GM12892 (cell line): ENCODE results near the gene CCDC89.

Experiments used
- POLR2A ChIP-seq: IDR thresholded peaks from 2 replicates; pipeline ENCODE4 v1.6.1; 2011; ENCODE audit warnings: low read depth, low read length, control low read depth
- POLR2AphosphoS5 ChIP-seq: IDR thresholded peaks from 2 replicates; pipeline ENCODE4 v1.6.1; 2011; ENCODE audit warnings: low read depth, low read length, control low read depth
- TAF1 ChIP-seq: IDR thresholded peaks from 2 replicates; pipeline ENCODE4 v1.6.1; 2011; ENCODE audit warnings: low read depth, mild to moderate bottlenecking, control low read depth, low read length, borderline replicate concordance

- no peak for TF ChIP-seq POLR2AphosphoS5
- no peak for TF ChIP-seq TAF1
- no peak for TF ChIP-seq POLR2A
Measured at GRCh38 chr11:85718126-85718943, 32.3 kb upstream of the CCDC89 start.
